WTC11 (cell line): Measurements from ENCODE around the gene THBD. TPM values are rescaled to one million over a fixed set of nuclear protein-coding genes. Genes with fewer than 3 reads are reported as not detected.

Source experiments
- ATAC-seq: fragments of 200-7000 bp; cut with Tn5 transposase; 2 replicates; pipeline ENCODE4 v1.10.0; 2021; ENCODE audit warnings: mild to moderate bottlenecking, moderate library complexity
- CTCF ChIA-PET: fragments of 300-600 bp; sonication (Branson Sonifier 250); formaldehyde crosslinking; loops from one replicate; lab custom pipeline; 2021; ENCODE audit warnings: antibody characterized with exemption; lab: Charles Lee
- POLR2A ChIA-PET: fragments of 350-600 bp; sonication (Branson Sonifier 250); formaldehyde crosslinking; loops from one replicate; lab custom pipeline; 2021; ENCODE audit warnings: antibody characterized with exemption; lab: Charles Lee
- DNase-seq: peaks from one replicate; pipeline ENCODE4 v3.0.0; 2021; ENCODE audit warnings: low spot score
- H3K27ac Mint-ChIP-seq: 2 replicates; pipeline ENCODE4 v1.8.0; 2021; ENCODE audit warnings: mixed read lengths
- H3K27me3 Mint-ChIP-seq: 2 replicates; pipeline ENCODE4 v1.8.0; 2021; ENCODE audit warnings: low read depth, mild to moderate bottlenecking, moderate library complexity, mixed read lengths
- H3K36me3 Mint-ChIP-seq: 2 replicates; pipeline ENCODE4 v1.8.0; 2021; ENCODE audit warnings: mixed read lengths
- H3K4me1 Mint-ChIP-seq: 2 replicates; pipeline ENCODE4 v1.8.0; 2022; ENCODE audit warnings: mixed read lengths
- H3K4me3 Mint-ChIP-seq: 2 replicates; pipeline ENCODE4 v1.8.0; 2021; ENCODE audit warnings: mild to moderate bottlenecking, moderate library complexity, mixed read lengths
- H3K9me3 Mint-ChIP-seq: 2 replicates; pipeline ENCODE4 v1.8.0; 2021; ENCODE audit warnings: mixed read lengths
- JUN ChIP-seq: sonication (generic); formaldehyde crosslinking; IDR thresholded peaks from 2 replicates; pipeline ENCODE4 v1.8.0; 2023; ENCODE audit warnings: mild to moderate bottlenecking, missing genetic modification reagents
- MYBL2 ChIP-seq: sonication (generic); formaldehyde crosslinking; IDR thresholded peaks from 2 replicates; pipeline ENCODE4 v1.8.1; 2023; ENCODE audit warnings: mild to moderate bottlenecking, moderate library complexity, missing genetic modification reagents
- NFATC4 ChIP-seq: fragments of 250-450 bp; sonication (Bioruptor Pico); IDR thresholded peaks from 2 replicates; pipeline ENCODE4 v1.9.0; 2021; ENCODE audit warnings: mild to moderate bottlenecking
- PRRX2 ChIP-seq: fragments of 250-450 bp; sonication (Bioruptor Pico); IDR thresholded peaks from 2 replicates; pipeline ENCODE4 v1.8.0; 2021; ENCODE audit warnings: mild to moderate bottlenecking
- RELA ChIP-seq: sonication (generic); formaldehyde crosslinking; IDR thresholded peaks from 2 replicates; pipeline ENCODE4 v1.8.1; 2022; ENCODE audit warnings: missing genetic modification reagents, mild to moderate bottlenecking, borderline replicate concordance
- RORB ChIP-seq: fragments of 250-450 bp; sonication (Bioruptor Pico); IDR thresholded peaks from 2 replicates; pipeline ENCODE4 v1.9.0; 2021; ENCODE audit warnings: mild to moderate bottlenecking
- TCF7 ChIP-seq: sonication (generic); formaldehyde crosslinking; IDR thresholded peaks from 2 replicates; pipeline ENCODE4 v1.8.0; 2022; ENCODE audit warnings: mild to moderate bottlenecking, low read depth, missing genetic modification reagents, moderate library complexity
- TP53 ChIP-seq: sonication (generic); formaldehyde crosslinking; IDR thresholded peaks from 2 replicates; pipeline ENCODE4 v1.8.1; 2023; ENCODE audit warnings: mild to moderate bottlenecking, missing genetic modification reagents
- ZNF219 ChIP-seq: sonication (generic); formaldehyde crosslinking; IDR thresholded peaks from 2 replicates; pipeline ENCODE4 v1.8.0; 2023; ENCODE audit warnings: missing genetic modification reagents, mild to moderate bottlenecking, borderline replicate concordance
- ZNF416 ChIP-seq: fragments of 250-450 bp; sonication (Bioruptor Pico); IDR thresholded peaks from 2 replicates; pipeline ENCODE4 v1.9.0; 2021; ENCODE audit warnings: mild to moderate bottlenecking, inconsistent platforms
- ZNF671 ChIP-seq: fragments of 250-450 bp; sonication (Bioruptor Pico); IDR thresholded peaks from 2 replicates; pipeline ENCODE4 v1.8.0; 2021; ENCODE audit warnings: mild to moderate bottlenecking
- total RNA-seq: library from RNA; stranded (reverse); gene quantifications from 3 replicates; pipeline ENCODE4 v1.2.3, GENCODE V29; 2021
- TF ChIP-seq, protein P1 (sequence below): sonication (generic); formaldehyde crosslinking; IDR thresholded peaks from 2 replicates; pipeline ENCODE4 v1.8.1; 2022; ENCODE audit warnings: low read depth, mild to moderate bottlenecking, moderate library complexity, missing genetic modification reagents, borderline replicate concordance
- TF ChIP-seq, protein P2 (sequence below): fragments of 250-450 bp; sonication (Bioruptor Pico); conservative IDR thresholded peaks from 2 replicates; pipeline ENCODE4 v1.9.0; 2021; ENCODE audit warnings: mild to moderate bottlenecking
- TF ChIP-seq, protein P3 (sequence below): fragments of 250-450 bp; sonication (Bioruptor Pico); IDR thresholded peaks from 2 replicates; pipeline ENCODE4 v1.9.0; 2021; ENCODE audit warnings: moderate library complexity, mild to moderate bottlenecking, inconsistent platforms, borderline replicate concordance
- TF ChIP-seq, protein P4 (sequence below): fragments of 250-450 bp; sonication (Bioruptor Pico); IDR thresholded peaks from 2 replicates; pipeline ENCODE4 v2.1.2; 2022; ENCODE audit warnings: mild to moderate bottlenecking, moderate library complexity
- TF ChIP-seq, protein P5 (sequence below): fragments of 250-450 bp; sonication (Bioruptor Pico); IDR thresholded peaks from 2 replicates; pipeline ENCODE4 v1.9.0; 2021; ENCODE audit warnings: mild to moderate bottlenecking

THBD gene
- total RNA-seq, 1 experiment from 2014 or later: 1.0 TPM

DNA sequence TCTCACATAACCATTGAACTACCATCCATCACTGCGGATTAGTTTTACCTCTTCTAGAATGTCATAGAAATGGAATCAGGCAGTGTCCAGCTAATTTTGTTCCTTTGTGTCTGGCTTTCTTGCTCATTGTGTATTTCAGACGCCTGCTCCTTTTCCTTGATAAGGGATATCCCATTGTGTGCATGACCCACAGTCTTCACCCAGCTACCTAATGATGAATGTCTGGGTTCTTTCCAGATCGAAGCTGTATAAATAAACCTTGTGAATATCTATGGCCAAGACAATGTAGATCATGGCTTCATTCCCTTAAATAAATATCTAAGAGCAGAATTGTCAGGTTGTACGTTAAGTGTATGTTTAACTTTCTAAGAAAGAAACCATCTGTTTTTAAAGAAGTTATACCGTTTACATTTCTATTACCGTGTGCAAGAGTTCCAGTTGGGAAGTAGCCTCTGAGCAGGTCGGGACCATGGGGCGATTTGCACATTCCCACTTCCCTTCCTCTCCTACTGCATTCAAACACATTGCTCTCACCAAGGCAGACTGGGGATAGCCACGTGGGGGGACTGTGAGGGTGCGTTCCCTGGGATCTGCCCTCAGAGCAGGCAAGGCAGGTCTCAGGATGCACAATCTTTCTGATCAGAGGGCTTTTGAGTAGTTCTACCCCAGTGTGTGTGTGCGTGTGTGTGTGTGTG lies 23.6 kb upstream of the THBD start:
- TF ChIP-seq ZNF219 (CRISPR knock-in tag): no peak
- TF ChIP-seq, protein P1, sequence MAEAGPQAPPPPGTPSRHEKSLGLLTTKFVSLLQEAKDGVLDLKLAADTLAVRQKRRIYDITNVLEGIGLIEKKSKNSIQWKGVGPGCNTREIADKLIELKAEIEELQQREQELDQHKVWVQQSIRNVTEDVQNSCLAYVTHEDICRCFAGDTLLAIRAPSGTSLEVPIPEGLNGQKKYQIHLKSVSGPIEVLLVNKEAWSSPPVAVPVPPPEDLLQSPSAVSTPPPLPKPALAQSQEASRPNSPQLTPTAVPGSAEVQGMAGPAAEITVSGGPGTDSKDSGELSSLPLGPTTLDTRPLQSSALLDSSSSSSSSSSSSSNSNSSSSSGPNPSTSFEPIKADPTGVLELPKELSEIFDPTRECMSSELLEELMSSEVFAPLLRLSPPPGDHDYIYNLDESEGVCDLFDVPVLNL (CRISPR knock-in tag): no peak
- TF ChIP-seq TP53 (CRISPR knock-in tag): no peak
- TF ChIP-seq, protein P2, sequence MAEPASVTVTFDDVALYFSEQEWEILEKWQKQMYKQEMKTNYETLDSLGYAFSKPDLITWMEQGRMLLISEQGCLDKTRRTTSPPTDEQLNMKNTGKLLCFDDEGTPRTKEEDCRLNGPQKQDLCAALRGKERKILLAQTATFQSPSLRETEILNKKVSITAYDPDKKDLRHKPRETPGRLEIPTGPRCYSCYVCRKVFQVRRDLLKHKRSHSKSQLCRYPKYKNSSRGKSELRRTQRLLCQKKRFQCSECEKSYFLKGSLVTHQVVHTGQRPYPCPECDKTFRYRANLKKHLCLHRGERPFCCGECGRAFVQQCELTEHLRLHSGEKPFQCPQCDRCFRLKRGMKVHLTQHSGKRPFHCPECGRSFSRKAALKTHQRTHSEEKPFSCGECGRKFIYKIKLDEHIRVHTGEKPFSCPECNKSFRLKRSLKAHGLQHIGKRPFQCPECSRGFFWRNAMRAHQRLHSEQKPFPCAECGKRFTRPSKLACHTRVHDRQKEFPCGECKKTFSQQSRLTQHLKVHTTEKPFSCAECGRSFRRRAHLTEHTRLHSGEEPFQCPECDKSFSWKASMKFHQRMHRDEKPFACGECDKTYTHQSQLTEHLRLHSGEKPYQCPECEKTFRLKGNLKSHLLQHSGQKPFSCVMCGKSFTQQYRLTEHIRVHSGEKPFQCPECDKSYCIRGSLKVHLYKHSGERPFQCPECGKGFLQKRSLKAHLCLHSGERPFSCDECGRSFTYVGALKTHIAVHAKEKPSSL (CRISPR knock-in tag): no peak
- TF ChIP-seq PRRX2: no peak
- H3K27me3 Mint-ChIP-seq: no peaks in the 10 kb centered on the region
- no peaks in the 10 kb centered on the region for H3K9me3 Mint-ChIP-seq
- ATAC-seq: no peak
- DNase-seq: no peak
- H3K27ac Mint-ChIP-seq: no peak overlapping the region
- POLR2A ChIA-PET: no interaction called here
- CTCF ChIA-PET: no interaction called here
- H3K36me3 Mint-ChIP-seq: no peaks in the 10 kb centered on the region
- H3K4me3 Mint-ChIP-seq: no peak overlapping the region
- H3K4me1 Mint-ChIP-seq: peaks cover 15% of the 10 kb centered on the region

DNA sequence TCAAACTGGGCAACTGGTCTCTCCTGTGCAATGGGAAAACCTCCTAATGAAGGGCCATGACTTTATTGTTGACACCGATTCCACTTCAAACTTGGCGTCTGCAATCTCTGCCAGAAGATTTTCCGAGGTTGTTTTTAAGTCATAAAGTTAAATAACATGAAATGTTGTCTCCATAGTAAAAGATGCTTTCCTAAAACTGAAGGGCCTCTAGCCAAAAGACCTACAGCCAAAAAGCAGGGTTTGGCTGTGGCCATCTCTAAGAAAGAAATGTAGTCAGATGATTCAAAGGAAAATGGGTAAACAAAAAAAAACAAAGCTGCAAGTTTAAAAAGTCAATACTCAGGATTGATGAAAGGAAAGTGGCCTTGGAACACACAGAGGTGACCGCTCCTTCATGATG lies 22.5 kb upstream of the THBD start:
- Mint-ChIP-seq H3K27ac (no peak overlapping the region), H3K9me3 (no peaks in the 10 kb centered on the region), H3K4me1 (peaks cover 15% of the 10 kb centered on the region), H3K4me3 (no peak overlapping the region), H3K27me3 (no peaks in the 10 kb centered on the region), H3K36me3 (no peaks in the 10 kb centered on the region)
- DNase-seq (no peak), ATAC-seq (no peak)
- no peak for TF ChIP-seq RELA (CRISPR knock-in tag)
- no peak for TF ChIP-seq ZNF671 (CRISPR knock-in tag)
- no peak for TF ChIP-seq TCF7 (CRISPR knock-in tag)
- ChIA-PET POLR2A (no interaction called here), CTCF (no interaction called here)

DNA sequence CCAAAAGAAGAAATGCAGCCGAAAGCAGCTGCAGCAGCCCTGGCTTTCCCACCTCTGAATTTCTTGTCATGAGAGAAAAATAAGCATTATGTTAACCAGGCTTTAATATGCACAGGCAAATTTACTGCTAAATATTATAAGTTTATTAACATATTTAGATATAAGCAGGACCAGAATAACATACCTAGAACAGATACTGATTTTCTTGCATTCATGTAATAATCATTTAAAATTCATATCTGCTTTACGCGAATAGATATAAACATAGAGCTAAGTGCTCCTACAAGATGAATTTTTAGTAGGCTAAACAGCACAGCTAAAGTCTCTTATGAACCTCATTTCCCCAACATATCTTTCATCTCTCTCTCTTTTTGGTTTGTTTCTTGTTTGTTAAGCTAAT lies 21.9 kb upstream of the THBD start:
- Mint-ChIP-seq H3K9me3 (no peaks in the 10 kb centered on the region), H3K4me3 (no peak overlapping the region), H3K36me3 (no peaks in the 10 kb centered on the region), H3K27ac (no peak overlapping the region), H3K27me3 (no peaks in the 10 kb centered on the region), H3K4me1 (peaks cover 15% of the 10 kb centered on the region)
- no peak for TF ChIP-seq RORB (CRISPR knock-in tag)
- TF ChIP-seq, protein P3, sequence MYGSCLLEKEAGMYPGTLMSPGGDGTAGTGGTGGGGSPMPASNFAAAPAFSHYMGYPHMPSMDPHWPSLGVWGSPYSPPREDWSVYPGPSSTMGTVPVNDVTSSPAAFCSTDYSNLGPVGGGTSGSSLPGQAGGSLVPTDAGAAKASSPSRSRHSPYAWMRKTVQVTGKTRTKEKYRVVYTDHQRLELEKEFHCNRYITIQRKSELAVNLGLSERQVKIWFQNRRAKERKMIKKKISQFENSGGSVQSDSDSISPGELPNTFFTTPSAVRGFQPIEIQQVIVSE (CRISPR knock-in tag): no peak
- TF ChIP-seq, protein P4, sequence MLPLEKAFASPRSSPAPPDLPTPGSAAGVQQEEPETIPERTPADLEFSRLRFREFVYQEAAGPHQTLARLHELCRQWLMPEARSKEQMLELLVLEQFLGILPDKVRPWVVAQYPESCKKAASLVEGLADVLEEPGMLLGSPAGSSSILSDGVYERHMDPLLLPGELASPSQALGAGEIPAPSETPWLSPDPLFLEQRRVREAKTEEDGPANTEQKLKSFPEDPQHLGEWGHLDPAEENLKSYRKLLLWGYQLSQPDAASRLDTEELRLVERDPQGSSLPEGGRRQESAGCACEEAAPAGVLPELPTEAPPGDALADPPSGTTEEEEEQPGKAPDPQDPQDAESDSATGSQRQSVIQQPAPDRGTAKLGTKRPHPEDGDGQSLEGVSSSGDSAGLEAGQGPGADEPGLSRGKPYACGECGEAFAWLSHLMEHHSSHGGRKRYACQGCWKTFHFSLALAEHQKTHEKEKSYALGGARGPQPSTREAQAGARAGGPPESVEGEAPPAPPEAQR: no peak
- TF ChIP-seq, protein P5, sequence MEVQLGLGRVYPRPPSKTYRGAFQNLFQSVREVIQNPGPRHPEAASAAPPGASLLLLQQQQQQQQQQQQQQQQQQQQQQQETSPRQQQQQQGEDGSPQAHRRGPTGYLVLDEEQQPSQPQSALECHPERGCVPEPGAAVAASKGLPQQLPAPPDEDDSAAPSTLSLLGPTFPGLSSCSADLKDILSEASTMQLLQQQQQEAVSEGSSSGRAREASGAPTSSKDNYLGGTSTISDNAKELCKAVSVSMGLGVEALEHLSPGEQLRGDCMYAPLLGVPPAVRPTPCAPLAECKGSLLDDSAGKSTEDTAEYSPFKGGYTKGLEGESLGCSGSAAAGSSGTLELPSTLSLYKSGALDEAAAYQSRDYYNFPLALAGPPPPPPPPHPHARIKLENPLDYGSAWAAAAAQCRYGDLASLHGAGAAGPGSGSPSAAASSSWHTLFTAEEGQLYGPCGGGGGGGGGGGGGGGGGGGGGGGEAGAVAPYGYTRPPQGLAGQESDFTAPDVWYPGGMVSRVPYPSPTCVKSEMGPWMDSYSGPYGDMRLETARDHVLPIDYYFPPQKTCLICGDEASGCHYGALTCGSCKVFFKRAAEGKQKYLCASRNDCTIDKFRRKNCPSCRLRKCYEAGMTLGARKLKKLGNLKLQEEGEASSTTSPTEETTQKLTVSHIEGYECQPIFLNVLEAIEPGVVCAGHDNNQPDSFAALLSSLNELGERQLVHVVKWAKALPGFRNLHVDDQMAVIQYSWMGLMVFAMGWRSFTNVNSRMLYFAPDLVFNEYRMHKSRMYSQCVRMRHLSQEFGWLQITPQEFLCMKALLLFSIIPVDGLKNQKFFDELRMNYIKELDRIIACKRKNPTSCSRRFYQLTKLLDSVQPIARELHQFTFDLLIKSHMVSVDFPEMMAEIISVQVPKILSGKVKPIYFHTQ (CRISPR knock-in tag): no peak
- TF ChIP-seq JUN (CRISPR knock-in tag): no peak
- no peak for TF ChIP-seq ZNF416 (CRISPR knock-in tag)
- TF ChIP-seq MYBL2 (CRISPR knock-in tag): no peak
- no peak for TF ChIP-seq NFATC4 (CRISPR knock-in tag)
- CTCF ChIA-PET: no interaction called here
- POLR2A ChIA-PET: no interaction called here
- ATAC-seq (no peak), DNase-seq (no peak)
